HG02642 (cell line): ENCODE measurements around the gene LGALS8.
"Not testable (repeated sequence)": the region's sequence is repeated elsewhere in the genome, so short reads cannot be mapped to it uniquely, and the experiment has no call there.

Source experiments
- ATAC-seq: cut with Tn5 transposase; IDR thresholded peaks from one replicate; pipeline ENCODE4 v1.9.1; 2021; ENCODE audit warnings: mild to moderate bottlenecking; ENCODE audit not compliant: unreplicated experiment, poor library complexity

LGALS8 gene

GRCh38 chr1:236536540-236536939, 12.8 kb downstream of the LGALS8 start:
- no peak for ATAC-seq

- ATAC-seq = no peak
These were observed 17.2 kb downstream of the LGALS8 start for GRCh38 chr1:236540813-236541465.

- ATAC-seq = no peak
These were observed 17.9 kb downstream of the LGALS8 start for GRCh38 chr1:236541710-236542109.

- ATAC-seq = no peak
These were observed 19.4 kb downstream of the LGALS8 start for GRCh38 chr1:236543065-236543669.

- ATAC-seq = no peak
These were observed 21.9 kb downstream of the LGALS8 start for GRCh38 chr1:236545621-236546169.

GRCh38 chr1:236548452-236548851, 24.7 kb downstream of the LGALS8 start:
- no peak for ATAC-seq

DNA sequence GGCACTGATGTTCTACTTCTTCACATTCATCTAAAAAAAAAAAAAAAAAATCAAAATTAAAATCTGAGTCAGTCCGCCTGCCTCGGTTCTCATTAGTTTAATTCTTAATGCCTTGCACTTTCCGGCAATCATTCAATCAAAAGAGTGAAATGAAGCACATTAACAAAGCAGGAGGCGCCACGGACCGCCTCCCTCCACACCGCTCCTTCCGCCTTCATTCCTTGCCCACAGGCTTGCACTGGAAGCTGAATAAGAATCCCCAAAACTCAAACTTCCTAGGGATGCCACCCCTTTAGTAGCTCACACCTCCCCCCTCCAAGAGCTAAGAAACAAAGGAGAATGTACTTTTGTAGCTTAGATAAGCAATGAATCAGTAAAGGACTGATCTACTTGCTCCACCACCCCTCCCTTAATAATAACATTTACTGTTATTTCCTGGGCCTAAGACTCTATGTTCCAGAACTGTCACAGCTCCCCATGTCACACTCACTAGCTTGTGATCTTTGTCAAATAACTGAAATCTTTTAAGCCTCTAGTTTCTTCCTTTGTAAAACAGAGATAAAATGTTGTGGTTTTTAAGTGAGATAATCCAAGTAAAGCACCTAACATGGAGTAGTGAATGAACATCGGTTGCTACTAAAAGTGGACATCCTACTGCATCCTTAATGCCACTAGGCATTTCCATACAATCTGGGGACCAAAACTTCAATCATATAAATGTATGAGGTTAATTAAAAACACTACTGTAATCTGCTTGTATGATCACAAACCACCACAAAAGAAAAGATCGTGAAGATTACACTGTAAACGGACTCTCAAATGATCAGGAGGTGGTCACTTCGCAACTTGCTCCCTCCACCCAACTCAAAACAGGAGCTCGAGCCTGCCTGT, 27.4 kb downstream of the LGALS8 start:
- no peak for ATAC-seq

DNA sequence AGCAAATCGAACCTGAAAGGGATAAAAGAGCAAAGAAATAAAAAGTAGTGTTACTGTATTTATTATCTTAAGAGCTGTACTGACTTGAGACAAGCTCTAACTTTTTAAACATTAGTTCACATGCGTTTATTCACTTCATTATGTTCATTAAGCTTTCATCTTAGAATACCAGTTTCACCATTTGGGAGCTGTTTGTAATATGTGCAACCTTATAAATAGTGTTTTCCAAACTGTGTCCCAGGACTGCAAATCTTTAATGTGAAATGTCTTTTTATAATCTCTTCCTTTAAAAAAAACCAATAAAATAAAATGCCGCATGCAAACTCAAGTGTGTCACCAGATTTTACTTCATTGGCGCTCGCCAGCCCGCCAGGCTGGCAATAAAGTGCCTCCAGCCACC, 28.3 kb downstream of the LGALS8 start:
- ATAC-seq = no peak

GRCh38 chr1:236552901-236553300, 29.1 kb downstream of the LGALS8 start:
- ATAC-seq = no peak

- no peak for ATAC-seq
These were observed 29.6 kb downstream of the LGALS8 start for GRCh38 chr1:236553370-236553769.

- ATAC-seq = no peak
These were observed 32.8 kb downstream of the LGALS8 start for GRCh38 chr1:236556606-236557005.

- no peak for ATAC-seq
These were observed 34.3 kb downstream of the LGALS8 start for GRCh38 chr1:236558081-236558480.

GRCh38 chr1:236558846-236559245, 35.1 kb downstream of the LGALS8 start:
- ATAC-seq = no peak

GRCh38 chr1:236560213-236560771, 36.5 kb downstream of the LGALS8 start:
- ATAC-seq = no peak

GRCh38 chr1:236561976-236562375, 38.2 kb downstream of the LGALS8 start:
- ATAC-seq = no peak

GRCh38 chr1:236565530-236565929, 41.7 kb downstream of the LGALS8 start:
- ATAC-seq = no peak

DNA sequence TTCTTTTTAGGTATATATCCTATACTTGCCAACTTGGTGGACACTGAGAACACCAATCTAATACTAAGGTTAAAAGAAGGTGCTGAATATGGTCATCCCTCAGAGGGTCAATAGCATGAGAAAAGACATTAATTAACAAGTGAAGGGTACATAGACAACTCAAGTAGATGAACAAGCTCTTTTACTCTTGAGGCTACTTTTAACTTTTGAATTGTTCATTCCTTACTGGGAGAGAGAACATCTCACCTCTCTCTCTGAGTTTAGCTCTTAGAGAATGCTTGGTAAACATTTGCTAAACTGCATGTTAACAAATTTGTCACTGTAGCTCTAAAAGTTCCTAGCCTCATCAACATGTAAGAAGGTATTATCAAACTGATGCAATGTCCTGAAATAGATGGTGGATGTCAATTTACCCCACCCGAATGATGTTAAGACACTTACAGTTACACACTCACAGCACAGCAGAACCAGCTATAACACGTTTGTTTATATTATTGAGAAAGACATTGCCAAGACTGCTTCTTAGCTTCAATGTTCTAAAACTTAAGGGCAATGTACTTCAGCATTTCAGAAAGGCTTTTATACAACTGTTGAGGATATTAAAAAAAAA, 44.6 kb downstream of the LGALS8 start:
- ATAC-seq = no peak

DNA sequence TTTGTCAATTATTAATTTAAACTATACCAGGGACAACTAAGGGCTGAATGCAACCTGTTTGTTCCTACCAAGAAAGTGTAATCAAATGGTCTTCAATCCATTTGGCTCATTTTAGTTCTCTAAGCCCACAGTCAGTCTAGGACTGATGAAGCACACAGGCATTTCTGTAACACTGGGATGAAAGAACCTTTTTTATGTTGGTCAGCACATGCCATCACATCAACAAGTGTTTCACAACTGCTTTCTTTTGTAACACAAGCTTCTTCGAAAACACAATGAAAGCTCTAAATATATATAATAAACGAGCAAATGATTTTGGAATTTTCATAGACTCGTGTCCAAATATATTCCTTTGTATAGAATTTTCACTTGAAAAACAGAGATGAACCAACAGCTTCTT, 51.7 kb downstream of the LGALS8 start:
- ATAC-seq = no peak

DNA sequence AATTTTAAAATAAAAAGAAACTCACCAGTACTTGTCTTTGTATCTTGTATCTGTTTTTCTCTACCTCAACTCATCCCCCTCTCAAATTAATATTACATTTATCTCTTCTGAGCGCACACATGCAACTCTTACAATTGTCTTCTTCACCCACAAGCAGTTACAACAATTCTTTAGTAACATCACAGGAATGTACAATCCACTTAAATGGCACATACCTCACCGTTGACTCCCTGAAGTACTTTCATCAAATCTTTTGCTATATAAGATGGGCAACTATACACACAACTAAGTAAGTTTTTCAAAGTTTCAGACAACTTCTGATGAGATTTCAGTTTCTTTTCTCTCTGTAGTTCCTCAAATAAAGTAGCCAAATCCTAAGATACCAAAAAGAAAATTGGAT, 52.2 kb downstream of the LGALS8 start:
- no peak for ATAC-seq

GRCh38 chr1:236577041-236577440, 53.3 kb downstream of the LGALS8 start:
- ATAC-seq = not testable (repeated sequence)
